Sigmoid colon (tissue), 4 donors: ENCODE data around the gene SPATA20.

Source experiments
- EP300 ChIP-seq, 4 donors: sonication (generic); formaldehyde crosslinking; IDR thresholded peaks; one replicate each; pipeline ENCODE4 v1.6.1; 2017; ENCODE audit warnings: antibody characterized with exemption in 4 of 4
- POLR2A ChIP-seq, 2 donors: fragments of 450-650 bp; IDR thresholded peaks; one replicate each; pipeline ENCODE4 v1.6.1; 2016; ENCODE audit warnings: antibody characterized with exemption in 2 of 2, mild to moderate bottlenecking in 2 of 2, moderate library complexity in 2 of 2
- POLR2AphosphoS5 ChIP-seq, 4 donors: sonication (generic); formaldehyde crosslinking; IDR thresholded peaks; one replicate each; pipeline ENCODE4 v1.6.1; 2017; ENCODE audit warnings: antibody characterized with exemption in 4 of 4
- TF ChIP-seq, protein P1 (sequence below), 4 experiments: fragments of 450-650 bp in 3 of 4; fragments of 200-600 bp in 1 of 4; IDR thresholded peaks; one replicate each; pipeline ENCODE4 v1.5.1; 2016 to 2019; ENCODE audit warnings: antibody characterized with exemption in 4 of 4, mild to moderate bottlenecking in 3 of 4, moderate library complexity in 2 of 4

GRCh38 chr17:50557630-50558029 is 10.7 kb downstream of the SPATA20 start:
- TF ChIP-seq EP300 (IDR thresholded peaks at IDR 0.05) (no peak), POLR2A (IDR thresholded peaks at IDR 0.05) (no peak), POLR2AphosphoS5 (IDR thresholded peaks at IDR 0.05) (no peak)
- TF ChIP-seq, protein P1, sequence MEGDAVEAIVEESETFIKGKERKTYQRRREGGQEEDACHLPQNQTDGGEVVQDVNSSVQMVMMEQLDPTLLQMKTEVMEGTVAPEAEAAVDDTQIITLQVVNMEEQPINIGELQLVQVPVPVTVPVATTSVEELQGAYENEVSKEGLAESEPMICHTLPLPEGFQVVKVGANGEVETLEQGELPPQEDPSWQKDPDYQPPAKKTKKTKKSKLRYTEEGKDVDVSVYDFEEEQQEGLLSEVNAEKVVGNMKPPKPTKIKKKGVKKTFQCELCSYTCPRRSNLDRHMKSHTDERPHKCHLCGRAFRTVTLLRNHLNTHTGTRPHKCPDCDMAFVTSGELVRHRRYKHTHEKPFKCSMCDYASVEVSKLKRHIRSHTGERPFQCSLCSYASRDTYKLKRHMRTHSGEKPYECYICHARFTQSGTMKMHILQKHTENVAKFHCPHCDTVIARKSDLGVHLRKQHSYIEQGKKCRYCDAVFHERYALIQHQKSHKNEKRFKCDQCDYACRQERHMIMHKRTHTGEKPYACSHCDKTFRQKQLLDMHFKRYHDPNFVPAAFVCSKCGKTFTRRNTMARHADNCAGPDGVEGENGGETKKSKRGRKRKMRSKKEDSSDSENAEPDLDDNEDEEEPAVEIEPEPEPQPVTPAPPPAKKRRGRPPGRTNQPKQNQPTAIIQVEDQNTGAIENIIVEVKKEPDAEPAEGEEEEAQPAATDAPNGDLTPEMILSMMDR (IDR thresholded peaks at IDR 0.05) = no peak
